Cardiac muscle cell (in vitro differentiated cells and primary cell): ENCODE measurements around the gene SBNO2. TPM values are rescaled to one million over a fixed set of nuclear protein-coding genes. Genes with fewer than 3 reads are reported as not detected.

Source experiments
- DNase-seq, 2 donors: peaks; one replicate each; pipeline versions ENCODE4 v3.0.0 to v3.0.0-alpha.2; 2010 to 2017; ENCODE audit warnings: low read depth in 1 of 2, low spot score in 1 of 2
- H3K27ac ChIP-seq: fragments of 200-600 bp; sonication (generic); 2 replicates; pipeline ENCODE4 v1.5.1; 2016
- H3K27me3 ChIP-seq: fragments of 200-600 bp; sonication (generic); 2 replicates; pipeline ENCODE4 v1.6.0; 2016; ENCODE audit warnings: control low read depth
- H3K36me3 ChIP-seq: fragments of 200-600 bp; sonication (generic); 2 replicates; pipeline ENCODE4 v1.5.1; 2016; ENCODE audit warnings: control low read depth
- H3K4me1 ChIP-seq: fragments of 200-600 bp; sonication (generic); 2 replicates; pipeline ENCODE4 v1.8.1; 2017; ENCODE audit warnings: low read depth, mild to moderate bottlenecking, mixed run types
- H3K4me3 ChIP-seq: fragments of 200-600 bp; sonication (generic); 2 replicates; pipeline ENCODE4 v1.5.1; 2016; ENCODE audit warnings: mild to moderate bottlenecking
- H3K9me3 ChIP-seq: fragments of 200-600 bp; sonication (generic); 2 replicates; pipeline ENCODE4 v1.5.1; 2017; ENCODE audit warnings: low read depth, mild to moderate bottlenecking, control low read depth
- polyA plus RNA-seq: library from polyadenylated mRNA; unstranded; fragments of >200 nt; fragmentation: Nextera tagmentation; extraction: Ambion mirVana; gene quantifications from 2 replicates; pipeline ENCODE4 v1.2.1, GENCODE V29; 2016
- total RNA-seq: library from RNA; depleted of rRNA; stranded (reverse); fragments of >200 nt; gene quantifications from 2 replicates; pipeline ENCODE4 v1.2.3, GENCODE V29; 2016
- TF ChIP-seq, protein P1 (sequence below): IDR thresholded peaks from 2 replicates; pipeline ENCODE4 v1.5.1; 2012; ENCODE audit warnings: low read depth, mild to moderate bottlenecking, low read length

The SBNO2 gene
- total and polyA plus RNA-seq, 2 experiments from 2014 or later, result 11.8 to 28.5 TPM

DNA sequence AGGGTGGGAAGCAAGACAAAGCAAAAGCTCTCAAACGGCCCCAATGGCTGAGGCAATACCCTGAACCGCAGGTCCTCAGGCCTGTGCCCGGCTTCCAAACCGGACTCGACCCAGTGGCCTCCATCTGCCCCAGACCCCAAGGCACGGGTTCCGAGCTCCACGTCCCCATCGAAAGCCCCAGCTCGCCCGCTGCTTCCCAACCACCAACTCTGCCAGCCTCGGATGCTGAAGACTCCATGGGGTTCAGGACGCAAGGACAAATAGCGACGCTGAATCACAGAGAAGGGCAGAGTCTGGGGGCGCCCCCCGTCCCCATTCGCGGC is 79.5 kb downstream of the SBNO2 start:
- H3K36me3 ChIP-seq, result peaks cover 14% of the 10 kb centered on the region
- TF ChIP-seq, protein P1, sequence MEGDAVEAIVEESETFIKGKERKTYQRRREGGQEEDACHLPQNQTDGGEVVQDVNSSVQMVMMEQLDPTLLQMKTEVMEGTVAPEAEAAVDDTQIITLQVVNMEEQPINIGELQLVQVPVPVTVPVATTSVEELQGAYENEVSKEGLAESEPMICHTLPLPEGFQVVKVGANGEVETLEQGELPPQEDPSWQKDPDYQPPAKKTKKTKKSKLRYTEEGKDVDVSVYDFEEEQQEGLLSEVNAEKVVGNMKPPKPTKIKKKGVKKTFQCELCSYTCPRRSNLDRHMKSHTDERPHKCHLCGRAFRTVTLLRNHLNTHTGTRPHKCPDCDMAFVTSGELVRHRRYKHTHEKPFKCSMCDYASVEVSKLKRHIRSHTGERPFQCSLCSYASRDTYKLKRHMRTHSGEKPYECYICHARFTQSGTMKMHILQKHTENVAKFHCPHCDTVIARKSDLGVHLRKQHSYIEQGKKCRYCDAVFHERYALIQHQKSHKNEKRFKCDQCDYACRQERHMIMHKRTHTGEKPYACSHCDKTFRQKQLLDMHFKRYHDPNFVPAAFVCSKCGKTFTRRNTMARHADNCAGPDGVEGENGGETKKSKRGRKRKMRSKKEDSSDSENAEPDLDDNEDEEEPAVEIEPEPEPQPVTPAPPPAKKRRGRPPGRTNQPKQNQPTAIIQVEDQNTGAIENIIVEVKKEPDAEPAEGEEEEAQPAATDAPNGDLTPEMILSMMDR, result no peak
- no peaks in the 10 kb centered on the region for H3K9me3 ChIP-seq
- H3K4me1 ChIP-seq, result peaks cover 6% of the 10 kb centered on the region
- H3K4me3 ChIP-seq, result peak overlapping the region; percentile 73
- H3K27me3 ChIP-seq, result no peaks in the 10 kb centered on the region
- H3K27ac ChIP-seq, result peak overlapping the region; percentile 33
- no peak for DNase-seq

DNA sequence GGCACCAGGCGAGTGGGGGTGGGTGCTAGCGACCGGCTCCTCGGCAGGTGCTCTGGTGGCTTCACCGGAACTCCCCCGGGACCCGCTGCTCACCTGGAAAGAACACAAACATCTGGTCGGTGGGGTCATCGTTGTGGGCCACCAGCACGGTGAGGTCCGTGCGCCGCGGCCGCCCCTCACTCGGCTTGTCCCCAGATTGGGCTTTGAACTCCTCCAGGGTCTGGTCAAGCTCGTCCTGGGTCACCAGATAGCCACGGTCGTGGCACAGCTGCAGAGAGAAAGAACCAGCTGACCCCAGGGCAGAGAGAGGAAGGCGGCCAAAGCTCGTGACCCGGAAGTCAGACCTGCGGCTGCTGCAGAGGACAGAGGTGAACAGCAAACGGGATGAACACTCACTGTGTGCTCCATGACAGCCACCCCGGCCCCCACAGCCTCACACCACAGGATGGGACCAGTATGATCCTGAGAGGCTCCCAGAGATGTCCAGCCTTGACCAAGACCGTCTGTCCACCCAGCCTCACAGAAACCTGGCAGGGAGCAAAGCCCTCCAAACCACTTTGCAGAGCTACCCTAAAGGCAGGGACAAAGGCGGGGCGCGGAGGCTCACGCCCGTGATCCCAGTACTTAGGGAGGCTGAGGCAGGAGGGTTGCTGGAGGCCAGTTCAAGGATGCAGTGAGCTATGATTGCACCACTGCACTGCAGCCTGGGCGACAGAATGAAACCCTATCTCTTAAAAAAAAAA is 80.1 kb downstream of the SBNO2 start:
- no peaks in the 10 kb centered on the region for H3K27me3 ChIP-seq
- peak overlapping the region; percentile 73 for H3K4me3 ChIP-seq
- H3K9me3 ChIP-seq, result no peaks in the 10 kb centered on the region
- H3K36me3 ChIP-seq, result peaks cover 15% of the 10 kb centered on the region
- H3K4me1 ChIP-seq, result peaks cover 6% of the 10 kb centered on the region
- TF ChIP-seq, protein P1, result no peak
- no peak for DNase-seq
- no peak overlapping the region for H3K27ac ChIP-seq

DNA sequence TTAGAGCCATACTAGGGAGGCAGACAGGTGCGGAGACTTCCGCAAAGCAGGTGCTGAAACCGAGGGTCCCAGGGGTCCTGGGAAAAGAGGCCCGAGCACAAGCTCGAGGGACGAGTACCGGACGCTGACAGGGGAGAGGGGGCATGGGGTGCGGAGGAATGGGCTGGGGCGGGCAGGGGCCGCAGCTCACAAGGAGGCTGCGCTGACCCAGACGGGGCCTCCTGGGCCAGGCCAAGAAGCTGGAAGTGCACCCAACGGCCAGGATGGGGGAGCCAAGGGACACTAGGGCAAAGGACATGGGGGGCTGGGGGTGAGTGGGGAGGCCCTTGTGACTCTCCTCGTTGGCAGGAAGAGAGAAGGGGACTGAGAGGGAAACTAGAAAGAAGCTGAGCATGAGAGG is 80.7 kb downstream of the SBNO2 start:
- peaks cover 18% of the 10 kb centered on the region for H3K36me3 ChIP-seq
- TF ChIP-seq, protein P1, result no peak
- no peak overlapping the region for H3K4me3 ChIP-seq
- no peaks in the 10 kb centered on the region for H3K9me3 ChIP-seq
- no peak overlapping the region for H3K27ac ChIP-seq
- H3K27me3 ChIP-seq, result no peaks in the 10 kb centered on the region
- DNase-seq, result no peak
- peaks cover 6% of the 10 kb centered on the region for H3K4me1 ChIP-seq

DNA sequence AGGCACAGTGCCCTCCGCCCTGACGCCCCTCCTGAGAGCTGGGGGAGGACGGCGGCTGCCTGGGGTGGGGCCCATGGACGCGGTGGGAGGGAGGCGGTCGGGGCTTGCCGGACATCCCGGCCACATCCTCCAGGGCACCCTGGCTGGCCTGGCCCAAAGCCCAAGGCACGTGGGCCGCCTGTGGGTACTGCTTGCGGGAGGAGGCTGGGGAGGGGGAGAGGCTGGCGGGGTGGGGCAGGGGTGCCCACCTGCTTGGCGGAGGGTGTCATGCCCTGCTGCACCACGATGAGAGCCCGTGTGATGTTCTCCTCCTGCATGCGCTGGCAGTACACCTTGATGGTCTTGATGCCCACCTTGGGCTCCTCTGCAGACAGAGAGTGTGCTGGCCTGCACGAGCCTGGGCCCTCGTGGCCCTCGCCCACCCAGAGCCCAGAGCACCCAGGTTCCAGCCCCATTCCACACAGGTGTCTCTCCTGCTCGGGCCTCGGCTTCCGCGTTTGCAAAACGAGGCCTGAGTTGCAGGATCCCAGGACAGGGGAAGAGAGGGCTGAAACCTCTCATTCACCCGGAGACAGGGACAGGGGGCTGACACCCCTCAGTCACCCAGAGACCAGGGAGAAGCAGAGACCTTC is 82.4 kb downstream of the SBNO2 start:
- no peaks in the 10 kb centered on the region for H3K9me3 ChIP-seq
- no peak overlapping the region for H3K27ac ChIP-seq
- peaks cover 22% of the 10 kb centered on the region for H3K36me3 ChIP-seq
- H3K4me3 ChIP-seq, result no peak overlapping the region
- H3K27me3 ChIP-seq, result no peaks in the 10 kb centered on the region
- DNase-seq, result no peak
- TF ChIP-seq, protein P1, result no peak
- peaks cover 6% of the 10 kb centered on the region for H3K4me1 ChIP-seq

DNA sequence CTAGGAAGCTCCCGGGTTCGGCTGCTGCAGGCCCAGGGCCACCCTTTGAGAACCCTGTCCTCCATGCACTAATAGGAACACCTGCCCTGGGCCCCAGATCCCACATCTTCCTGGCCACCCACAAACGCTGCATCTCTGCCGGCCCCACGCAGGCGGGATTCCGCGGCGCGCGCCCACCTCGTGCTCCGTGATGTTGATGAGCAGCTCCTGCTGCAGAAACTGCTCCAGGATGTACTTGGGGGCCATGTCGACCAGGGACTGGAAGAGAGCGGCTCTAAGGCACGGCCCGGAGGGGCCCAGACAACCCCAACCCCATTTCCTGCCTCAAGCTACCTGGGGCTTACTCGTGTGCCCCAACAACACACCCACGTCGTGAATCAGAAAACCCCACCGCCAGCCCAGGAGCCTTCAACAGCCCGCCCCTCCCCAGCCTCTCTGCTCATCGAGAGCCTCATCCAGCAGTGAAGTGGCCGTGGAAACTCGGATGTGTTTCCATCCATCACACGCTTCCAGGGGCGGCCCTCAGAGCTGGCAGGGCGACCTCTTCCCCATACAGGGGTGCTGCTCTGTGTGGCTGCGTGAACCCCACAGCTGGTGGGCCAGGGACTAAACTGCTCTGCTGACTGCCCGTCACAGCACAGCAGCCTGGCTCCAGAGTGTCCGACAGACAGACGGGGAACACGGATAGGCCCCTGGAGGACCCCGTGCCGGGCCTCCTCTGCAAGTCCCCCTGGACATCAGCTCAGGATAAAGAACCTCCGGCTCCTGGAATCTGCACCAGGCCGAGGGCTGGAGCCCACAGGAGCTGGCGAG is 83.1 kb downstream of the SBNO2 start:
- Histone ChIP-seq H3K9me3 (no peaks in the 10 kb centered on the region), H3K4me3 (no peak overlapping the region), H3K27me3 (no peaks in the 10 kb centered on the region), H3K27ac (no peak overlapping the region), H3K4me1 (peaks cover 6% of the 10 kb centered on the region), H3K36me3 (peaks cover 24% of the 10 kb centered on the region)
- TF ChIP-seq, protein P1, result no peak
- DNase-seq, result no peak
